H9 (cell line): ENCODE measurements around the gene GDPGP1. TPM values are rescaled to one million over a fixed set of nuclear protein-coding genes. Genes with fewer than 3 reads are reported as not detected.

Experiments
- DNase-seq: peaks from one replicate; pipeline ENCODE4 v3.0.0-alpha.2; 2017
- H2AFZ ChIP-seq: one replicate; pipeline ENCODE4 v1.6.1; 2013; ENCODE audit warnings: mild to moderate bottlenecking, low read length, control low read depth, moderate library complexity
- H2AK5ac ChIP-seq: 2 replicates; pipeline ENCODE4 v1.6.1; 2013; ENCODE audit warnings: low read length, control low read depth, mixed read lengths; ENCODE audit not compliant: insufficient read length
- H2BK120ac ChIP-seq: one replicate; pipeline ENCODE4 v1.6.1; 2013; ENCODE audit warnings: low read depth, mild to moderate bottlenecking, low read length, control low read depth, inconsistent platforms; ENCODE audit not compliant: poor library complexity, severe bottlenecking
- H2BK12ac ChIP-seq: 2 replicates; pipeline ENCODE4 v1.6.1; 2013; ENCODE audit warnings: low read length, control low read depth, mixed read lengths, low read depth; ENCODE audit not compliant: insufficient read length
- H2BK15ac ChIP-seq: 2 replicates; pipeline ENCODE4 v1.6.1; 2013; ENCODE audit warnings: low read depth, low read length, control low read depth
- H2BK20ac ChIP-seq: one replicate; pipeline ENCODE4 v1.6.1; 2013; ENCODE audit warnings: low read depth, mild to moderate bottlenecking, low read length, control low read depth, inconsistent platforms; ENCODE audit not compliant: poor library complexity, severe bottlenecking
- H2BK5ac ChIP-seq: 2 replicates; pipeline ENCODE4 v1.6.1; 2013; ENCODE audit warnings: low read length, control low read depth, mixed read lengths; ENCODE audit not compliant: insufficient read length
- H3K14ac ChIP-seq: 2 replicates; pipeline ENCODE4 v1.6.1; 2013; ENCODE audit warnings: low read length, control low read depth; ENCODE audit not compliant: insufficient read depth
- H3K18ac ChIP-seq: 2 replicates; pipeline ENCODE4 v1.6.1; 2013; ENCODE audit warnings: low read depth, mild to moderate bottlenecking, mixed read lengths, low read length, control low read depth; ENCODE audit not compliant: insufficient read length
- H3K23ac ChIP-seq: 2 replicates; pipeline ENCODE4 v1.6.1; 2013; ENCODE audit warnings: low read length, control low read depth, mixed read lengths, low read depth; ENCODE audit not compliant: insufficient read length
- H3K23me2 ChIP-seq: 2 replicates; pipeline ENCODE4 v1.6.1; 2013; ENCODE audit warnings: low read depth, mild to moderate bottlenecking, mixed read lengths, low read length, control low read depth; ENCODE audit not compliant: insufficient read length, poor library complexity, severe bottlenecking
- H3K27ac ChIP-seq: 2 replicates; pipeline ENCODE4 v1.5.1; 2013; ENCODE audit warnings: low read length, control low read depth, mixed read lengths, low read depth; ENCODE audit not compliant: insufficient read length
- H3K27me3 ChIP-seq: 2 replicates; pipeline ENCODE4 v1.6.1; 2013; ENCODE audit warnings: low read length, control low read depth, inconsistent platforms; ENCODE audit not compliant: insufficient read depth
- H3K4ac ChIP-seq: 2 replicates; pipeline ENCODE4 v1.6.1; 2013; ENCODE audit warnings: low read depth, mild to moderate bottlenecking, control low read depth, inconsistent platforms, low read length, moderate library complexity
- H3K4me1 ChIP-seq: 2 replicates; pipeline ENCODE4 v1.6.1; 2013; ENCODE audit warnings: low read length, control low read depth, inconsistent platforms; ENCODE audit not compliant: insufficient read depth
- H3K4me2 ChIP-seq: 2 replicates; pipeline ENCODE4 v1.6.1; 2013; ENCODE audit warnings: low read length, control low read depth, mixed read lengths; ENCODE audit not compliant: insufficient read length, insufficient read depth
- H3K56ac ChIP-seq: 2 replicates; pipeline ENCODE4 v1.6.1; 2013; ENCODE audit warnings: low read depth, mild to moderate bottlenecking, mixed read lengths, low read length, control low read depth; ENCODE audit not compliant: insufficient read length
- H3K79me1 ChIP-seq: 2 replicates; pipeline ENCODE4 v1.6.1; 2013; ENCODE audit warnings: low read depth, mild to moderate bottlenecking, moderate library complexity, low read length, control low read depth, inconsistent platforms; ENCODE audit not compliant: insufficient read depth, poor library complexity, severe bottlenecking
- H3K79me2 ChIP-seq: 2 replicates; pipeline ENCODE4 v1.6.1; 2013; ENCODE audit warnings: low read length, control low read depth, inconsistent platforms; ENCODE audit not compliant: insufficient read depth
- H3K9ac ChIP-seq: 2 replicates; pipeline ENCODE4 v1.6.1; 2013; ENCODE audit warnings: low read length, control low read depth, mixed read lengths; ENCODE audit not compliant: insufficient read length; ENCODE audit errors: extremely low read depth
- H3K9me3 ChIP-seq: one replicate; pipeline ENCODE4 v1.6.1; 2013; ENCODE audit warnings: low read depth, low read length, inconsistent platforms; ENCODE audit not compliant: control insufficient read depth
- H3T11ph ChIP-seq: one replicate; pipeline ENCODE4 v1.6.1; 2013; ENCODE audit warnings: mild to moderate bottlenecking, low read length, control low read depth, inconsistent platforms
- H4K20me1 ChIP-seq: one replicate; pipeline ENCODE4 v1.6.1; 2013; ENCODE audit not compliant: control insufficient read depth, insufficient read length, insufficient read depth
- H4K5ac ChIP-seq: 2 replicates; pipeline ENCODE4 v1.6.1; 2013; ENCODE audit warnings: low read depth, mild to moderate bottlenecking, mixed read lengths, low read length, control low read depth; ENCODE audit not compliant: insufficient read length
- H4K8ac ChIP-seq: replicated peaks from 2 replicates; pipeline ENCODE4 v1.6.1; 2013; ENCODE audit warnings: low read length, control low read depth, mixed read lengths, low read depth; ENCODE audit not compliant: insufficient read length
- H4K91ac ChIP-seq: 2 replicates; pipeline ENCODE4 v1.6.1; 2013; ENCODE audit warnings: low read depth, mild to moderate bottlenecking, moderate library complexity, mixed read lengths, low read length, control low read depth; ENCODE audit not compliant: insufficient read length
- H3K27ac Mint-ChIP-seq, 3 experiments: 2 replicates in 2 of 3; 3 replicates in 1 of 3; pipeline ENCODE4 v1.8.0; 2020 to 2021; ENCODE audit warnings: mixed read lengths in 3 of 3, mild to moderate bottlenecking in 1 of 3, moderate library complexity in 1 of 3
- H3K27me3 Mint-ChIP-seq: 2 replicates; pipeline ENCODE4 v1.8.0; 2021; ENCODE audit warnings: low read depth, mild to moderate bottlenecking, moderate library complexity, mixed read lengths
- H3K36me3 Mint-ChIP-seq, 3 experiments: 2 replicates in 2 of 3; 3 replicates in 1 of 3; pipeline ENCODE4 v1.8.0; 2020 to 2021; ENCODE audit warnings: low read depth in 3 of 3, mixed read lengths in 3 of 3; ENCODE audit not compliant: insufficient read depth in 1 of 3
- H3K4me1 Mint-ChIP-seq, 2 experiments: 2 replicates each; pipeline ENCODE4 v1.8.0; 2020; ENCODE audit warnings: mixed read lengths in 2 of 2
- H3K4me3 Mint-ChIP-seq, 2 experiments: 2 replicates in 1 of 2; 3 replicates in 1 of 2; pipeline ENCODE4 v1.8.0; 2020 to 2021; ENCODE audit warnings: mild to moderate bottlenecking in 2 of 2, mixed read lengths in 2 of 2, moderate library complexity in 1 of 2
- H3K9me3 Mint-ChIP-seq, 2 experiments: 2 replicates in 1 of 2; 3 replicates in 1 of 2; pipeline ENCODE4 v1.8.0; 2020; ENCODE audit warnings: mild to moderate bottlenecking in 2 of 2, mixed read lengths in 2 of 2, moderate library complexity in 1 of 2
- CTCF ChIP-seq: fragments of 200-600 bp; sonication (generic); conservative IDR thresholded peaks from 3 replicates; pipeline ENCODE4 v1.8.0; 2021; ENCODE audit warnings: antibody characterized with exemption, mild to moderate bottlenecking
- WGBS: extraction: QIAGEN DNeasy Blood & Tissue Kit; methylation state at CpG from one replicate; pipeline ENCODE4 v1.1.7; 2013; ENCODE audit warnings: missing lambda C conversion rate, low lambda C conversion rate, mixed read lengths; ENCODE audit not compliant: insufficient read length; ENCODE audit errors: extremely low coverage; 5-methylcytosine and 5-hydroxymethylcytosine counted together
- total RNA-seq: library from RNA; stranded (reverse); gene quantifications from 2 replicates; pipeline ENCODE4 v1.2.1, GENCODE V29; 2021

The GDPGP1 gene
- total RNA-seq, 1 experiment from 2014 or later = 6.7 TPM

GRCh38 chr15:90232941-90233386 is 1.0 kb upstream of the GDPGP1 start:
- Histone ChIP-seq H3K18ac (no peak overlapping the region), H3K79me2 (no peaks in the 10 kb centered on the region), H3K9me3 (no peaks in the 10 kb centered on the region), H2AFZ (peak overlapping the region; percentile 72), H2BK12ac (no peak overlapping the region), H3K23me2 (peaks cover 12% of the 10 kb centered on the region), H3K27ac (no peak overlapping the region), H4K8ac (no peak overlapping the region), H4K5ac (no peak overlapping the region), H3K9ac (peak overlapping the region; percentile 34), H2BK120ac (no peak overlapping the region), H3K79me1 (no peaks in the 10 kb centered on the region), H3K4ac (no peak overlapping the region), H4K20me1 (no peaks in the 10 kb centered on the region), H3K4me2 (peak overlapping the region; percentile 96), H2BK15ac (no peak overlapping the region), H3K56ac (no peak overlapping the region), H2BK20ac (no peak overlapping the region), H4K91ac (no peak overlapping the region), H3K23ac (no peak overlapping the region), H2BK5ac (no peak overlapping the region), H2AK5ac (no peak overlapping the region), H3K27me3 (no peaks in the 10 kb centered on the region), H3T11ph (no peak overlapping the region), H3K14ac (no peak overlapping the region), H3K4me1 (no peaks in the 10 kb centered on the region; the same call in 1 of the 2 replicates)
- Mint-ChIP-seq H3K4me1 (peaks cover 15 to 16% of the 10 kb centered on the region in 2 experiments), H3K9me3 (no peaks in the 10 kb centered on the region), H3K4me3 (peak overlapping the region; percentile 76 to 81), H3K27me3 (peaks cover 1% of the 10 kb centered on the region; the same call in 1 of the 2 replicates), H3K36me3 (peaks cover 15 to 32% (median 26%) of the 10 kb centered on the region in 3 experiments), H3K27ac (no peak overlapping the region)
- no CpG with 5 or more reads among the region's 9 CpGs for WGBS
- peak; percentile 71; the same call in 2 of the 3 replicates for TF ChIP-seq CTCF
- no peak for DNase-seq
